HUES64 (cell line): ENCODE measurements around the gene DLX4.

Experiments used
- H3K27ac ChIP-seq: 2 replicates; pipeline ENCODE4 v1.7.0; 2013; ENCODE audit warnings: low read depth, low read length, inconsistent platforms
- H3K27me3 ChIP-seq: 2 replicates; pipeline ENCODE4 v1.6.1; 2013; ENCODE audit warnings: mild to moderate bottlenecking, low read length; ENCODE audit not compliant: insufficient read depth
- H3K36me3 ChIP-seq: 2 replicates; pipeline ENCODE4 v1.6.1; 2013; ENCODE audit warnings: mild to moderate bottlenecking, low read length; ENCODE audit not compliant: insufficient read depth
- H3K4me1 ChIP-seq: 2 replicates; pipeline ENCODE4 v1.6.1; 2013; ENCODE audit warnings: mild to moderate bottlenecking, low read length, moderate library complexity; ENCODE audit not compliant: insufficient read depth
- H3K4me3 ChIP-seq: 2 replicates; pipeline ENCODE4 v1.5.1; 2013; ENCODE audit warnings: mild to moderate bottlenecking, low read length, moderate library complexity
- H3K9ac ChIP-seq: 2 replicates; pipeline ENCODE4 v1.6.1; 2013; ENCODE audit warnings: mild to moderate bottlenecking, low read depth, low read length
- H3K9me3 ChIP-seq: 2 replicates; pipeline ENCODE4 v1.6.1; 2013; ENCODE audit warnings: low read depth, low read length; ENCODE audit not compliant: insufficient read depth
- WGBS: fragments of 150-250, 120-280 bp; methylation state at CpG from one replicate; pipeline ENCODE4 v1.1.7; 2013; ENCODE audit warnings: missing lambda C conversion rate; 5-methylcytosine and 5-hydroxymethylcytosine counted together

The DLX4 gene

DNA sequence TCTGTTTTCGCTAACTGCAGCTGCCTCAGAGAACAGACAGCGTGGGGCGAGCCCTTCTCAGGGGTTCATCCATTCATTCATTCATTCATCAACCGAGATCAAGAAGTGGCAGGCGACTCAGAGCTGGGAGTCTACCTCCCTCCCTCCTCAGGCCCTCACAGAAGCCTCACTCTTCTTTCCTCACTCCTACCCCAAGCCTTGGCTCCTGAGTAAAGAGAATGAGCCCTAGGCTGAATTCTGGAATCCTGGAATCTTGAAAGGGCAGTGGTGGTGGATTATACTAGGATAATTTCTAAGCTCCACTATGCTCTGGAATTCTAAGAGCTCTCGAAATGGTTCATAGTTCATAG lies 28.3 kb downstream of the DLX4 start:
- H3K4me1 ChIP-seq: peaks cover 15% of the 10 kb centered on the region
- 33% methylated on average over 6 of the region's 6 CpGs for WGBS
- peak overlapping the region; percentile 46; the same call in 1 of the 2 replicates for H3K4me3 ChIP-seq
- H3K9me3 ChIP-seq: no peaks in the 10 kb centered on the region
- H3K9ac ChIP-seq: no peak overlapping the region
- H3K36me3 ChIP-seq: no peaks in the 10 kb centered on the region
- H3K27ac ChIP-seq: no peak overlapping the region
- H3K27me3 ChIP-seq: peaks cover 90% of the 10 kb centered on the region

DNA sequence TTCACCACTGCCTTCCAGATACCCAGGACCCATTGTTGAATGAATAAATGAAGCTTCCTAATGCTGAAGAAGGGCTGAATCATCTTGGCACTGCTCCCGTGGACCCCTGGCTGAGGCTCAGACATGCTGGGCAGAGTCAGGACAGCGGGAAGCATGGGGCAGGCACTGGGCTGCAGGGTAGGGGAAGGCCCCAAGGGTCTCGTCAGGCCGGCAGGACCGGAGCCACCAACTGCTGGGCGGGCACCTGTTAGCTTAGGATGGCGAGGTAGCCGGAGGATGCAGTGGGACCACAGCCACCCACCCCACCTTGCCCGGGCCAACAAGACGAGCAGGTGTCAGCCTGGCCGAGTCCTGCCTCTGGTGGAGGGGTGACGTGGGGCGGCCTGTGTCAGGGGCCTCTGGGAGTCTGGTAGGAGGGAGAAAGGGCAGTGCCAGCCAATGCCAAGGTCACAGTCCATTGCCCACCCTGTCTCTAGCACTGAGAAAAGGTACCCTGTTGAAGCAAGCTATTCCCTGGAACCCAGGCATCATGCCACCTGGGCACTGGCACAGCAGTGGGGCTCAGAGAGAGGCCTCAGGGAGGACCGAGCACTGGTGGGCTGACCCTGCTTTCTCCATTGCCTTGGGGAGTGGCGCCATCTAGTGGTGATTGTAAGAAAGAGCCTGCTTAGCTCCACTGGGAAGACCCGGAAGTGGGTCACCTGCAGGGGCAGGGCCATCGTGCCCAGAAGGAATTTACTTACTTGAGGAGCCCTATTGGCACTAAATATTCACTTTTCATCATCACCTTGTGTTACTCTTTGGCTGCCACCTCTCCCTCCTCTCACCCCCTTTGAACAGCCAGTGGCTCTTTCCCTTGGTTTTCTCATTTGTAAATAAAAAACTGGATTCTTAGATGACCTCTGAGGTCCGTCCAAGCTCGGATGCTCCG lies 29.0 kb downstream of the DLX4 start:
- no peak overlapping the region; the same call in 1 of the 2 replicates for H3K4me3 ChIP-seq
- H3K27ac ChIP-seq: no peak overlapping the region
- 61% methylated on average over 20 of the region's 20 CpGs for WGBS
- H3K4me1 ChIP-seq: peaks cover 15% of the 10 kb centered on the region
- peaks cover 84% of the 10 kb centered on the region for H3K27me3 ChIP-seq
- no peaks in the 10 kb centered on the region for H3K9me3 ChIP-seq
- H3K36me3 ChIP-seq: no peaks in the 10 kb centered on the region
- H3K9ac ChIP-seq: no peak overlapping the region

DNA sequence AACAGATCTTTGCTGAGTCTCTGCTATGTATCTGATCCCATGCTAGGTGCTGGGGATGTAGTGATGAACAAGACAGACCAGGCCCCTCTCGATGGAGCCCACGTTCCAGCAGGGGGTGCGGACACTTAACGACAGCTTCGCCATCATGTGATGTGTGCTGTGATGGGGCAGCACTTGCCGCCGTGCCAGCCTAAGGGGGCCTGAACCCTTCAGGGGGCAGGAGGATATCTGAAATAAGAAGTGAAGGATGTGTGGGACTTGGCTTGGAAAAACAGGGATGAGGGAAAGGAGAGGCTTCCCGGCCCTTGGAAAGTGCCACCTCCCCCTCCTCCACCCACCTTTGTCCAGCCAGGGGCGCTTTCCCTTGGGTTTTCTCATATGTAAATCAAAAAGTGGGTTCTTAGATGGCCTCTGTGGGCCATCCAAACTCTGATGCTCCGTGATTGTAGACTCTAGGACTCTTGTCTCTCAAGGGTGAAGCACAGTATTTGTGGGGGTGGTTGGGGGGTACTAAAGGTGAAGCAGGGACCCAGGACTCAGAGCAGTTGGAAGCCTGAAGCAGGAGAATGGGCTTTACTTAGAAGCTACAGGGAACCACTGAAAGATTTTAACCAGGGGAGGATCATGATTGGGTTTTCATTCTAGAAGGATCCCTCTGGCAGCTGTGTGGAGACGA lies 30.0 kb downstream of the DLX4 start:
- Histone ChIP-seq H3K9me3 (no peaks in the 10 kb centered on the region), H3K36me3 (no peaks in the 10 kb centered on the region), H3K27me3 (peaks cover 75% of the 10 kb centered on the region), H3K4me1 (peaks cover 13% of the 10 kb centered on the region), H3K27ac (no peak overlapping the region), H3K9ac (no peak overlapping the region), H3K4me3 (no peak overlapping the region; the same call in 1 of the 2 replicates)
- WGBS: 70% methylated on average over 10 of the region's 11 CpGs

DNA sequence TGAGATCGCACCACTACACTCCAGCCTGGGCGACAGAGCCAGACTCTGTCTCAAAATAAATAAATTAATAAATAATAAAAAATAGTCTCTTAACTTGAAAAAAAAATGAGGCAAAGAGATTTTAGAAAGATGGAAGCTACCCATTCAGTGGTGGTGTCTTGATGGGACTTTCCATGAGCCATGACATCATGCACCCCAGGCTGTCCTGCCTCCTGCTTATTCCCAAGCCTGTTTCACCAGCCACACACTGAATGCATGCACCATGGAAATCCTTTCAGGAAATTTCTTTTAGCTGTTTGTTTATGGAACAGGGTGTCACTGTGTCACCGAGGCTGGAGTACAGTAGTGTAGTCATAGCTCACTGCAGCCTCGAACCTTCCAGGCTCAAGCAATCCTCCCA lies 34.9 kb downstream of the DLX4 start:
- no peaks in the 10 kb centered on the region for H3K9me3 ChIP-seq
- H3K36me3 ChIP-seq: no peaks in the 10 kb centered on the region
- no peak overlapping the region for H3K27ac ChIP-seq
- no peak overlapping the region for H3K4me3 ChIP-seq
- WGBS: 90% methylated on average over 3 of the region's 4 CpGs
- H3K9ac ChIP-seq: no peak overlapping the region
- peaks cover 33% of the 10 kb centered on the region for H3K27me3 ChIP-seq
- no peaks in the 10 kb centered on the region for H3K4me1 ChIP-seq

DNA sequence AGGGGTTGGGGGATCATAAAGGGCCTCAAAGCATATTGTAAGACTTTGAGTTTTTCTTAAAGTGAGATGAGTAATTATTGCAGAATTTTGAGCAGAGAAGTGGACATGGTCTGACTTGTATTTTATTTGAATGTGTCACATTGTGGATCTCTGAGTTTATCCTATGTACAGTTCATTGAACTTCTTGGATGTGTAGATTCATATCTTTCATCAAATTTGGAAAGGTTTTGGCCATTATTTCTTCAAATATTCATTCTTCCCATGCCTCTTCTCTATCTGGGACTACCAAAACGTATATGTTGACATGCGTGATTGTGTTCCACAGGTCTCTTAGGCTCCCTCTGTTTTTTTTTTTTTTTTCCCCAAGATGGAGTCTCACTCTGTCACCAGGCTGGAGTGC lies 40.3 kb downstream of the DLX4 start:
- no peak overlapping the region for H3K4me3 ChIP-seq
- no peaks in the 10 kb centered on the region for H3K4me1 ChIP-seq
- 90% methylated on average over 2 of the region's 2 CpGs for WGBS
- H3K36me3 ChIP-seq: no peaks in the 10 kb centered on the region
- H3K9ac ChIP-seq: no peak overlapping the region
- peaks cover 8% of the 10 kb centered on the region for H3K9me3 ChIP-seq
- H3K27me3 ChIP-seq: peaks cover 3% of the 10 kb centered on the region; the same call in 1 of the 2 replicates
- H3K27ac ChIP-seq: no peak overlapping the region

DNA sequence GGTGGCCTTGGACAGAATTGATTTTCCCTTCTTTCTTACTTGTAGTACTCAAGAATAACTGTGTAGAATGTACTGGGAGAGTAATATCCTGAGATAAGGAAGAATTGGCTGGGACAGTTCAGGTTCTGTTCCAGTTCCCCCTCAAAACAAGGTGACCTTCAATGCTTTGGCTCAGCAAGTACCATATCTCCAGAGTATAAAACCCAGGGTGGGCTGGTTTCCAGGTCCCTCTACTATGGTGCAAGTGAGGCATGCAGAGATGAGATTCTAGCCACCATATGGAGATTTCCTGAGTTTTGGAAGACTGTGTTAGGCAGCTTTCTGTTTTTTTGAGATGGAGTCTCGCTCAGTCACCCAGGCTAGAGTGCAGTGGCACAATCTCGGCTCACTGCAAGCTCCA lies 44.1 kb downstream of the DLX4 start:
- Histone ChIP-seq H3K9ac (no peak overlapping the region), H3K4me1 (no peaks in the 10 kb centered on the region), H3K27me3 (peaks cover 3% of the 10 kb centered on the region; the same call in 1 of the 2 replicates), H3K9me3 (peaks cover 18% of the 10 kb centered on the region), H3K27ac (no peak overlapping the region), H3K36me3 (no peaks in the 10 kb centered on the region), H3K4me3 (no peak overlapping the region)
- WGBS: 80% methylated on average over 2 of the region's 2 CpGs

DNA sequence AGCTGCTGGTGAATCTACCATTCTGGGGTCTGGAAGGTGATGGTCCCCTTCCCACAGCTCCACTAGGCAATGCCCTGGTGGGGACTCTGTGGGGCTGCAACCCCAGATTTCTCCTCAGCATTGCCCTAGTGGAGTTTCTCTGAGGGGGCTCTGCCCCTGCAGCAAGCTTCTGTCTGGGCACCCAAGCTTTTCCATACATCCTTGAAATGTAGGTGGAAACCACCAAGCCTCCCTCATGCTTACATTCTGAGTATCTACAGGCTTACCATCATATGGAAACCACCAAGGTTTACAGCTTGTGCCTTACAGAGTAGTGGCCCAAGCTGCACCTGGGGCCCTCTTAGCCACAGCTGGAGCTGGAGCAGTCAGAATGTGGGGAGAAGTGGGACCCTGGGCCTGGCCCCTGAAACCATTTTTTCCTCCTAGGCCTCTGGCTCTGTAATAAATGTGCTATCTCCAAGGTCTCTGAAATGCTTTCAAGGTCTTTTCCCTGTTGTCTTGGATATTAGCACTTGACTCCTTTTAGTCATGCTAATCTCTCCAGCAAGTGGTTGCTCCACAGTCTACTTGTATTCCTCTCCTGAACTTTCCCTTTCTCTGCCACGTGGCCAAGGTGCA lies 45.6 kb downstream of the DLX4 start:
- 25% methylated on average over 1 of the region's 1 CpG for WGBS

DNA sequence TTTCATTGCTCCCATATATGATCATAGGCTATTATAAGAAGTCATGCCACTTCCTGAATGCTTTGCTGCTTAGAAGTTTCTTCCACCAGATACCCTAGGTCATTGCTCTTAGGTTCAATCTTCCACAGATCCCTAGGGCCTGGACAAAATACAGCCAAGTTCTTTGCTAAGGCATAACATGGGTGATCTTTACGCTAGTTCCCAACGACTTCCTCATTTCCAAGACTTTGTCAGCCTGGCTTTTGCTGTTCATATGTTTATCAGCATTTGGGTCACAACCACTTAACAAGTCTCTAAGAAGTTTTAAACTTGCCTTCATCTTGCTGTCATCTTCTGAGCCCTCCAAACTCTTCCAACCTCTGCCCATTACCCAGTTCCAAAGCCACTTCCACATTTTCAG lies 46.2 kb downstream of the DLX4 start:
- WGBS: 87% methylated on average over 2 of the region's 2 CpGs
- H3K36me3 ChIP-seq: no peaks in the 10 kb centered on the region
- H3K4me1 ChIP-seq: no peaks in the 10 kb centered on the region

More for the DNA sequence above, 45.6 kb downstream of the DLX4 start:
- H3K9ac ChIP-seq: no peak overlapping the region
- no peaks in the 10 kb centered on the region for H3K4me1 ChIP-seq
- no peaks in the 10 kb centered on the region for H3K36me3 ChIP-seq
- peaks cover 18% of the 10 kb centered on the region for H3K9me3 ChIP-seq
- no peak overlapping the region for H3K4me3 ChIP-seq
- peaks cover 3% of the 10 kb centered on the region; the same call in 1 of the 2 replicates for H3K27me3 ChIP-seq
- H3K27ac ChIP-seq: no peak overlapping the region

DNA sequence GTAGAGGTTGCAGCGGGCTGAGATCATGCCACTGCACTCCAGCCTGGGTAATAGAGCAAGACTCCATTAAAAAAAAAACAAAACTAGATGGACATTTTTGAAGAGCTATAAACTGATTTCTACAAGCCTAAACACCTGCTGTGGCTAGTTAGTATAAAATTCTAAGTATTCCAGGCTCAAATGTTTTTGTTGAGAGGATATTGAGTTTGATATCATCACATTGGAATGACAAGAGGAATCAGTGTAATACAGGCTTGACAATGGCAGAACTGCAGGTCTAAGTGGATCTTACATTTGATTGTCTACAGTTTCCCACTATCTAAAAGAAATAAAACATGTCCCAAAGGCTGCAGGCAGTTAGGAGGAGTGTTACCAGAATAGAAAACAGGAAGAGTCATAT lies 49.9 kb downstream of the DLX4 start:
- whole genome bisulfite sequencing: 100% methylated on average over 1 of the region's 1 CpG
- H3K27ac ChIP-seq: no peak overlapping the region
- H3K9ac ChIP-seq: no peak overlapping the region
- H3K4me3 ChIP-seq: no peak overlapping the region
- no peaks in the 10 kb centered on the region for H3K27me3 ChIP-seq
- peaks cover 10% of the 10 kb centered on the region; the same call in 1 of the 2 replicates for H3K9me3 ChIP-seq
- H3K36me3 ChIP-seq: no peaks in the 10 kb centered on the region
- no peaks in the 10 kb centered on the region for H3K4me1 ChIP-seq

More for the DNA sequence above, 46.2 kb downstream of the DLX4 start:
- Histone ChIP-seq H3K27ac (no peak overlapping the region), H3K9me3 (peaks cover 18% of the 10 kb centered on the region), H3K27me3 (peaks cover 3% of the 10 kb centered on the region; the same call in 1 of the 2 replicates), H3K9ac (no peak overlapping the region), H3K4me3 (no peak overlapping the region)

DNA sequence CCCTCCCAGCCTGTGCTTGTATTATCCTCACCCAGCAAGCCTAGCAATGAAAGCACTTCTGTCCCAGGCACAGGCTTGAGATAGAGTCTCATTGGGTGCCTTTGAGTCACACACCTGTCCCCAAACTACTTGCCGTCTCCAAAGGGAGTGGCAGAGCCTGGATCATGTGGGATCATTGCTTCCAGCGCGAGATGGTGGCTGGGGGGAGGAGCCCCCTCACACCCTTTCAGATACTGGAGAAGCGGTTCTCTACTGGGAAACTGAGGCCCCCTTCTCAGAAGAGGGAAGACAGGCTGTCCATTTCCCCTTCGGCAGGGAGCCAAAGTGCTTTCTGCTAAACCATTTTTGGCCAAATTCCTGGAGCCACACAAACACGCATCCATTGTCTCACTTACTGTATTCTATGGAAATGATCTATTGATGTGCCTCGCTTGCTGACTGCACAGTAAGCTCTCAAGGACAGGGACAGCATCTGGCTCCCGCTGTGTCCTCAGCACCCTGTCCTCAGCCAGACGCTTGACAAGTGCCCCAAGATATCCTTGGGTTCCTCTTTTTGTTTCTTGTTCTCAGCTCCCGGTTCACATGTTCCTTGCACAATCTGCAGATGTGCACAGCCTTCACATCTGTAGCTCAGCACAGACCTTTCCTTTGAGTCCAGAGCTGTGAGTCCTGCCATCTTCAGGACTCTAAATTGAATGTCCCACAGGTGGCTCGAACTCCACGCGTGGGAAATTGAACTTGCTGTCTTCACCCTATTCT lies 52.0 kb downstream of the DLX4 start:
- Histone ChIP-seq H3K9me3 (peaks cover 5% of the 10 kb centered on the region), H3K36me3 (no peaks in the 10 kb centered on the region), H3K4me1 (no peaks in the 10 kb centered on the region), H3K9ac (no peak overlapping the region), H3K27ac (no peak overlapping the region), H3K27me3 (no peaks in the 10 kb centered on the region), H3K4me3 (no peak overlapping the region)
- 80% methylated on average over 12 of the region's 13 CpGs for WGBS
